Activated naive CD8-positive, alpha-beta T cell treated with anti-CD3 and anti-CD28 coated beads, Interleukin-2, amount 10 ng/mL, durations not matched to agents 7 days and 5 days (primary cell): ENCODE results near the gene SRI. TPM values are rescaled to one million over a fixed set of nuclear protein-coding genes. Genes with fewer than 3 reads are reported as not detected.
"Not testable (repeated sequence)": the region's sequence is repeated elsewhere in the genome, so short reads cannot be mapped to it uniquely, and the experiment has no call there.

Source experiments
- ATAC-seq: fragments of 150-1000 bp; cut with Tn5 transposase; one replicate; pipeline ENCODE4 v1.10.0; 2021; ENCODE audit warnings: low read depth, moderate library complexity
- POLR2A ChIA-PET: fragments of 350-600 bp; sonication (Branson Sonifier 250); formaldehyde crosslinking; loops from one replicate; lab custom pipeline; 2021; ENCODE audit warnings: antibody characterized with exemption; lab: Charles Lee
- DNase-seq: peaks from one replicate; pipeline ENCODE4 v3.0.0; 2021
- H3K27ac Mint-ChIP-seq: one replicate; pipeline ENCODE4 v1.8.0; 2022; ENCODE audit warnings: mild to moderate bottlenecking, mixed read lengths
- H3K27me3 Mint-ChIP-seq: one replicate; pipeline ENCODE4 v1.8.0; 2022; ENCODE audit warnings: mild to moderate bottlenecking, moderate library complexity, mixed read lengths
- H3K36me3 Mint-ChIP-seq: one replicate; pipeline ENCODE4 v1.8.0; 2021; ENCODE audit warnings: mild to moderate bottlenecking, mixed read lengths
- H3K4me1 Mint-ChIP-seq: one replicate; pipeline ENCODE4 v1.8.0; 2021; ENCODE audit warnings: mixed read lengths
- H3K4me3 Mint-ChIP-seq: one replicate; pipeline ENCODE4 v1.8.0; 2022; ENCODE audit warnings: mild to moderate bottlenecking, moderate library complexity, mixed read lengths
- H3K9me3 Mint-ChIP-seq: one replicate; pipeline ENCODE4 v1.8.0; 2021; ENCODE audit warnings: mixed read lengths
- total RNA-seq, 2 experiments: library from RNA; stranded (reverse); gene quantifications; one replicate each; pipeline ENCODE4 v1.2.3, GENCODE V29; 2021

The SRI gene, protein sequence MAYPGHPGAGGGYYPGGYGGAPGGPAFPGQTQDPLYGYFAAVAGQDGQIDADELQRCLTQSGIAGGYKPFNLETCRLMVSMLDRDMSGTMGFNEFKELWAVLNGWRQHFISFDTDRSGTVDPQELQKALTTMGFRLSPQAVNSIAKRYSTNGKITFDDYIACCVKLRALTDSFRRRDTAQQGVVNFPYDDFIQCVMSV
- total RNA-seq = 100 to 1,000 TPM; 108 to 119 TPM

DNA sequence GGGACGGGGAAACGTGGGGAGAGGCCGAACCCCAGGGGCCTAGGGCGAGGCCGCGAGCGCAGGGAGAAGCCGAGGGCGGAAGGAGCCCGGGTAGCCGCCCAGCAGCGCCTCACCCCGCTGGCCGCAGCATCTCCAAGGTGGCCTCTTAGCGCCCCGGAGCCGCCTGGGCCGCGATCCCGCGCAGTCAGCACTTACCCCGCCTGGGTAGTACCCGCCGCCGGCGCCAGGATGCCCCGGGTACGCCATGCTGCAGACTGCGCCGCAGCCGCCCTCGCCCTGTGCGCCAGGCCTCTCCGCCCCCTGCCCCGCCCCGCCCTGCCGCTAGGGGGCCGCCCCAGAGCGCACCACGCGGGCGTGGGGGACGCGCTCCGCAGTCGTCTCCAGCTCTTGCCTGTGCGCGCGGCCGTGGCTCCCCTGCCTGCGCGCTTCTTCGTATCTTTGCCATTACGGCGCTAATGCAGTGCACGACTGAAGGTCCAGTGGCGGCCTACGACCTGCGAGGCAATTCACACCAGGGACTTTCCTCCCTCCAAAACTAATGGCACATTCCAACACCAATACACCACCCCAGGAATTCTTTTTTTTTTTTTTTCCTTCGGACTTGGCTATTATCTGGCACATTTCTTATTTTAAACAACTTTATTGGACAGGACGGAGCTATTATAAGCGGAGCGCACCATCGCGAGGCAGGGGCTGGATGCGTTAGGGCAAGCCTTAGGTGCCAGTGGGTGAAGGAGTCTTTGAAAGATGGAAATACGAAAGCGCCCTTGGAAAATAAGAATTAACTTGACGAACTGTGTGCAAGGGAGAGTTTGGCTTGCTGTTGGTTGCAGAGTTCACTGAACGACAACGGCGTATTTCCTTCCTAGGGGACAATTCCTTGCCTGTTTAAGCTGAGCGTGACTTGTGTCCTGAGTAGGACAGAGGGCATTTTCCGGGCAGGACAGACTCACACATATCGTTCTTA is at the start of gene SRI:
TSS of gene SRI (minus strand) at position 258 of the 967 bp plus-strand sequence. CDS start at position 246, 12 bp downstream.
- Mint-ChIP-seq H3K4me1 (peaks cover 25% of the 10 kb centered on the region), H3K9me3 (no peaks in the 10 kb centered on the region)

DNA sequence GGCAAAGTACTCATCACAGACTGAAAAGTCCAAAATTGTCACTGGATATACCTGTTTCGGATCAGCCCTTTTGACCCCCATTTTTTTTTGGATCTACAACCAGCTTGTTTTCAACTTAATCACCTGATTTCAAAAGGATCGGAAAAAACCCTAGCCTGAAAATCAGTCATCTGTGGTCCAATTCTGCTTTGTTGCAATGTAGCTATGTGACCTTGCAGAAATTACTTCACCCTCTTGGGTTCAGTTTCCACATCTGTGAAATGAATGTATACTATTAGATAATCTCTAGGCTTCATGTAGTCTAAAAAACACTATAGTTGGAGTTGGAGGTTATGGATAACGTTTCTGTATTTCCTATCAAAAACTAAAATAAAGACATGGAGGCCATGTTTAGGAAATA is 49.7 kb upstream of the SRI start:
- Mint-ChIP-seq H3K4me3 (no peak overlapping the region), H3K9me3 (no peaks in the 10 kb centered on the region), H3K36me3 (no peaks in the 10 kb centered on the region), H3K4me1 (no peaks in the 10 kb centered on the region), H3K27ac (no peak overlapping the region), H3K27me3 (peaks cover 5% of the 10 kb centered on the region)
- no peak for ATAC-seq
- DNase-seq = no peak
- POLR2A ChIA-PET = no interaction called here

More for the DNA sequence above, at the start of gene SRI:
- Mint-ChIP-seq H3K27me3 (no peaks in the 10 kb centered on the region), H3K27ac (peak within 1 kb of the TSS; percentile 93), H3K36me3 (peaks cover 13% of the 10 kb centered on the region), H3K4me3 (peak within 1 kb of the TSS; percentile 91)
- POLR2A ChIA-PET = interaction anchor here (0.6 to 0.7 kb wide), 3 partner anchors 78 to 1316 kb away, joined by 3 to 4 read pairs (median 3); no protein-coding TSS in a partner anchor
- ATAC-seq (peak; percentile 97), DNase-seq (peak; percentile 97)

DNA sequence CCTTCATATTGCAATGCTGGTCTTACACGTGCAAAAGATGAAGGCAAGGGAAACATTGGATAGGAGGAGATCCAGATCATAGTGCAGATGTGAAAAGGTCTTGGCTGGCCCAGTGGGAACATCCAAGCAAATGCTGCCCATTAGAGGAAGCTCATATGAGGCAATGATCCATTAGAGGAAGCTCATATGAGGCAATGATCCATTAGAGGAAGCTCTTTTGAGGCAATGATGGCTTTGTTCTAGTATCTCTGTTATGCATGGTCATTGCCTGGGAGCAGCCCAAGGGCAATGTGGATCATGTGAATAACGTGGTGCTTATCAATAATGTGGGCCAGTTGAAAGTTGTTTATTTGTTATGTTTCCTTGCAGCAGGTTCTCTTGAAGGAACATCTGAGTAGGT is 49.0 kb upstream of the SRI start:
- Mint-ChIP-seq H3K9me3 (no peaks in the 10 kb centered on the region), H3K36me3 (no peaks in the 10 kb centered on the region), H3K27ac (no peak overlapping the region), H3K27me3 (peaks cover 5% of the 10 kb centered on the region), H3K4me1 (no peaks in the 10 kb centered on the region), H3K4me3 (no peak overlapping the region)
- no peak for ATAC-seq
- POLR2A ChIA-PET = no interaction called here
- no peak for DNase-seq

DNA sequence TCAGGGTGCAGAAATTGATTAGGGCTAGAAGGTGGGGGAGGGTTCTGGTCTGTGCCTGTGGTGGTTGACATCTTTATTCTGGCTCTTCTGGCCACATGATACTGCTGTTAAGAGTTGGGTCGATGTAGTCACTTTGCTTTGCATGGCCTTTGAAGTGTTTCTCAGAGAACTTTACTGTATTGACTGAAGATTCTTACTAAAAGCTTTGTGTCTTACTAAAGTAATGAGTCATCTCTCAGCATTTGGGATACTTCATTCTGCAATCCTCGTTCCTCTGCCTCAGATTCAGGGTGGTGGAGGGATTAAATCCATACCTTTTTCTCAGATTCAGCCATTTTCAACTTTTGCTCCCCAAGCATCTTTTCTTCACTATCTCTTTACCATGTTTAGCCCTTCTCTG is 48.2 kb upstream of the SRI start:
- Mint-ChIP-seq H3K27ac (no peak overlapping the region), H3K9me3 (no peaks in the 10 kb centered on the region), H3K27me3 (peaks cover 5% of the 10 kb centered on the region), H3K4me3 (no peak overlapping the region), H3K36me3 (no peaks in the 10 kb centered on the region), H3K4me1 (no peaks in the 10 kb centered on the region)
- no peak for DNase-seq
- POLR2A ChIA-PET = no interaction called here
- ATAC-seq = no peak

DNA sequence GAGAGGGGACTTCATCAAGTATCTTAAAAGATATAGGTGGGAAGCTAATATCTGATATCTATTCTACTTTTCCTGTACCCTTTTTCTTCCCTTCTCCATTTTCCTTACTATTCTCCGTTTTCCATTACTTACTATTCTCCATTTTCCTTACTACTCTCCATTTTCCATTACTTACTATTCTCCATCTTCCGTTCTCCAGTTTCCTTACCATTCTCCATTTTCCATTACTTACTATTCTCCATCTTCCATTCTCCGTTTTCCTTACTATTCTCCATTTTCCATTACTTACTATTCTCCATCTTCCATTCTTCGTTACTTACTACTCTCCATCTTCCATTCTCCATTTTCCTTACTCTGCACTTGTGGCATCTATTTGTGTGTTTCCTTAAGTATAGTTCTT is 47.6 kb upstream of the SRI start:
- POLR2A ChIA-PET = no interaction called here
- DNase-seq = no peak
- no peak overlapping the region for H3K27ac Mint-ChIP-seq
- H3K4me3 Mint-ChIP-seq = no peak overlapping the region
- peaks cover 5% of the 10 kb centered on the region for H3K27me3 Mint-ChIP-seq
- H3K9me3 Mint-ChIP-seq = no peaks in the 10 kb centered on the region
- no peak for ATAC-seq
- no peaks in the 10 kb centered on the region for H3K36me3 Mint-ChIP-seq
- H3K4me1 Mint-ChIP-seq = no peaks in the 10 kb centered on the region

DNA sequence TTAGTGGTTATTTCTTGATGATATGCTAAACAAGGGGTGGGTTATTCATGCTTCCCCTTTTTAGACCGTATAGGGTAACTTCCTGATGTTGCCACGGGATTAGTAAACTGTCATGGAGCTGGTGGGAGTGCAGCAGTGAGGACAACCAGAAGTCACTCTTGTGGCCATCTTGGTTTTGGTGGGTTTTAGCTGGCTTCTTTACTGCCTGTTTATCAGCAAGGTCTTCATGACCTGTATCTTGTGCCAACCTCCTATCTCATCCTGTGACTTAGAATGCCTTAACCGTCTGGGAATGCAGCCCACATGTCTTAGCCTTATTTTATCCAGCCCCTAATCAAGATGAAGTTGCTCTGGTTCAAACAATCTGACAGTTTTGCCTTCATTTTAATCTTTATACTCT is 45.1 kb upstream of the SRI start:
- POLR2A ChIA-PET, H3K4me1 Mint-ChIP-seq, H3K27me3 Mint-ChIP-seq, DNase-seq, H3K36me3 Mint-ChIP-seq, ATAC-seq, H3K9me3 Mint-ChIP-seq, H3K27ac Mint-ChIP-seq, H3K4me3 Mint-ChIP-seq: not testable (repeated sequence)

DNA sequence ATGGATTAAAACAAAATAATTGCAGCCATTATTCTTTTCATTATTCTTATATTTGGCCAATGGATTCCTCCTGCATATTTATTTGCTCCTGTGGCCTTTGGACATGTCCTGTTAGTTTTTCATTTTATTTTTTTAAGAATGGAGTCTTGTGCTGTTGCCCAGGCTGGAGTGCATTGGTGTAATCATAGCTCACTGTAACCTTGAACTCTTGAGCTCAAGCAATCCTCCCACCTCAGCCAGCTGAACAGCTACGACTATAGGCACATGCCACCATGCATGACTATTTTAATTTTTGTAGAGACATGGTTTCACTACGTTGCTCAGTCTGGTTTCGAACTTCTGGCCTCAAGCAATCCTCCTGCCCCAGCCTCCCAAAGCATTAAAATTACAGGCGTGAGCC is 42.7 kb upstream of the SRI start:
- peaks cover 2% of the 10 kb centered on the region for H3K27me3 Mint-ChIP-seq

DNA sequence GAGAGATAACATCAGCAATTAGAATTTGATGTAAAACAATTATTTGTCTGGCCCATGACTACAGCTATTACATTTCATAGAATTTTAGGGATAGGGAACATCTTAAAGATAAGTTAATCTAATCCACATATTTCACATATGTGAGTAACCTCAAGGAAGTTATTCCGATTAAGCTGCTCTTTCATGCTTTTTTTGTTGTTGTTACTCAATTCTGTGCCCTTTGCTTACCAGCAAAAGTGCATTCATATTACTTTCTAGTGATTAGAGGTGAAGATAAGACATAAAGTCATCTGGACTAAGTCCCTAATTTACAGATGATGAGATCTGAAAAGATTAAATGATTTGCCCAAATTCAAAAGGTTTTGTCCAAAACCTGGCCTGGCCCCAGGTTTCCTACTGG is 40.9 kb upstream of the SRI start:
- Mint-ChIP-seq H3K36me3 (no peaks in the 10 kb centered on the region), H3K27me3 (peaks cover 2% of the 10 kb centered on the region), H3K4me3 (no peak overlapping the region), H3K27ac (no peak overlapping the region), H3K4me1 (no peaks in the 10 kb centered on the region), H3K9me3 (peaks cover 2% of the 10 kb centered on the region)
- ATAC-seq (no peak), DNase-seq (no peak)
- POLR2A ChIA-PET = no interaction called here

More for the DNA sequence above, 42.7 kb upstream of the SRI start:
- ATAC-seq (no peak), DNase-seq (no peak)
- H3K9me3 Mint-ChIP-seq = no peaks in the 10 kb centered on the region
- POLR2A ChIA-PET = no interaction called here
- H3K4me1 Mint-ChIP-seq = no peaks in the 10 kb centered on the region
- no peak overlapping the region for H3K4me3 Mint-ChIP-seq
- no peaks in the 10 kb centered on the region for H3K36me3 Mint-ChIP-seq
- H3K27ac Mint-ChIP-seq = no peak overlapping the region

DNA sequence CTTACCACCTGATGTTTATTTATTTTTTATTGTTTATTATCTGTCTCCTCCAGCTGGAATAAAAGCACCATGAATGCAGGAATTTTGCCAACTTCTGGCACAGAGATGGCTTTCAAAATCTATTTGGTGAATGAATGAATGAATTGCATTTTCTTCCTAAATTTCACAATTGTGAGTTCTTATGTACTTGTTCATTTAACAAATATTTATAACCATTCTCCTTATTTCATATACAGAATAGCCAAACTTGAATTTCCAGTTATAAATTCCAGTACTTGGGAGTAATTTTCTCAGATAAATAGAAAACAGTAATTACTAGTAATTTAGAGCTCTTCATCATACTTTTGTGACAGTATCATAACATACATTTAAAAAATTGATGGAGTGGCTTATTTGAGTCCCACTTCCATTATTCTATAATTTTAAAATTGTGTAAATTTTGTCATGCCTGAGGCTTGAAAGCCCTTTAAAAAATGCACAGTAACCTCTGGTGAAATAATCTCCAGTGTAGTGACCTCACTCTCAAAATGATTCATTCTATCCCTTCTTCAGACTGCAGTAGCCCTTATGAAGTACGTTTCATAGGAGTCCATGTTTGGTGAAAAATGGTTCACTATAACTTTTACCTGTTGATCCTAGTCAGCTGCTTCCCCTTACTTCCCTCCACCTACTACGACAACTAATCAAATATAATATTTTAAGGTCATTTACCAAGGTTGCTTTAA is 40.0 kb upstream of the SRI start:
- Mint-ChIP-seq H3K36me3 (no peaks in the 10 kb centered on the region), H3K4me1 (no peaks in the 10 kb centered on the region), H3K27ac (no peak overlapping the region), H3K27me3 (peaks cover 2% of the 10 kb centered on the region), H3K4me3 (no peak overlapping the region), H3K9me3 (peaks cover 2% of the 10 kb centered on the region)
- no peak for DNase-seq
- ATAC-seq = no peak
- POLR2A ChIA-PET = no interaction called here

DNA sequence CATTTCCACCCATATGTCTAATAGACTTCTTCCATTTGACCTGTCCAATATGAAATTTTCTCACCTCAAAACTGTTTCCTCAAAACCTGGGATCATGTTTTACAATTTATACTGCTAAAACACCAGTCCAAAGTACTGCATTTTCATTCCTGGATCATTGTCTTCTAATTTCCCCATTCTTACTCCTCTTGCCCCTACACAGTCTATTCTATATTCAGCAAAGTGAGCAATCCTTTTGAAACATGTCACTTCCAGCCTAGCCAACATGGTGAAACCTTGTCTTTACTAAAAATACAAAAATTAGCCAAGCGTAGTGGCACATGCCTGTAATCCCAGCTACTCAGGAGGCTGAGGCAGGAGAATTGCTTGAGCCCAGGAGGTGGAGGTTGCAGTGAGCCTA is 38.5 kb upstream of the SRI start:
- DNase-seq, H3K9me3 Mint-ChIP-seq, H3K4me1 Mint-ChIP-seq, POLR2A ChIA-PET, H3K27me3 Mint-ChIP-seq, H3K36me3 Mint-ChIP-seq, H3K4me3 Mint-ChIP-seq, ATAC-seq, H3K27ac Mint-ChIP-seq: not testable (repeated sequence)

DNA sequence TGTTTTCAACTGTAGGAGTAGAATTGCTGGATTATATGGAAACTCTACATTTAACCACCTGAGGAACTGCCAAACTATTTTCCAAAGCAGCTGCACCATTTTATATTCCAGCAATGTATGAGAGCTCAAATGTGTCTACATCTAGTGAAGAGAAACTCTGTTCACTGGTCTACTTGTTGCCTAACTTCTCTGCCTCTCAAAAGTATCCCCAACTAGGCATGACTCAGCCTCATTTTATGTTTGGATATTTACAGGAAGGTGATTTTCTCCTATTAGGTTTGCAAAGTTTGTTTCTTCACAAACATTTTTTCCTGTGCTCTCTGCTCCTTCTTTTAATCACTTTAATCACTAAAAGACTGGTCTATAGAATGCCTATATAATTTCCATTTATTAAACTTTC is 37.1 kb upstream of the SRI start:
- H3K9me3 Mint-ChIP-seq = peaks cover 8% of the 10 kb centered on the region
- no peak for DNase-seq
- no peaks in the 10 kb centered on the region for H3K4me1 Mint-ChIP-seq
- no peaks in the 10 kb centered on the region for H3K36me3 Mint-ChIP-seq
- no peak for ATAC-seq
- peaks cover 4% of the 10 kb centered on the region for H3K27me3 Mint-ChIP-seq
- no peak overlapping the region for H3K27ac Mint-ChIP-seq
- POLR2A ChIA-PET = no interaction called here
- no peak overlapping the region for H3K4me3 Mint-ChIP-seq

DNA sequence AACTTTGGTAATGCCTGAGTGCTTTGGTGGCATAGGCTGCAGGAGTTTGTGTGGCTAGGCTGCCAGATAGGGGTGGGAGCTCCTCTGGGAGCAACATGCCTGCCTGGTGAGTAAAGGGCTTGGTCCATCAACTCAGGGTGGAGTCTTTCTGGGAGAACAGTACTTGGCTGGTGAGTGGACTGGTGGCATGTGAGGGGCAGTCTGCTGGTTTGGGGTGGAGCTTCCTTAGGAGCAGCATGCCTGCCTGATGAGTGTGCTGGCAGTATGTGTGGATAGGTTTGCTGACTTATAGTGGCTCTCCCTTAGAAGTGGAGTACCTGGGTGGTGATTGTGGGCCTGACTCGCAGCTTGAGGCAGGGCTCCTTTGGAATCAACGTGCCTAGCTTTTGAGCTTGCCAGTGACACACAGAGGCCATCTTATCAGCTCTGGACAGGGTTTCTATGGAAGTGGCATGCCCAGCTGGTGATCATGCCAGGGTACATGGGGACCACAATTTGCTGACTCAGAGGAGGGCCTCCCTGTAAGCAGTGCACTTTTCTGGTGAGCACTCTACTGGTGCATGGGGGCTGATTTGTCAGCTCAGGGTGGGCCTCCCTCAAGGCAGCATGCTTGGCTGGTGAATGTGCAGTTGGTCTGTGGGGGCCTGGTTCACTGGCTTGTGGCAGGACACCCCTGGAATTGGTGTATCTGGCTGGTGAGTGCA is 35.0 kb upstream of the SRI start:
- ATAC-seq (no peak), DNase-seq (no peak)
- H3K9me3 Mint-ChIP-seq = peaks cover 8% of the 10 kb centered on the region
- peaks cover 4% of the 10 kb centered on the region for H3K27me3 Mint-ChIP-seq
- no peaks in the 10 kb centered on the region for H3K4me1 Mint-ChIP-seq
- H3K36me3 Mint-ChIP-seq = no peaks in the 10 kb centered on the region
- POLR2A ChIA-PET = no interaction called here
- H3K4me3 Mint-ChIP-seq = no peak overlapping the region
- H3K27ac Mint-ChIP-seq = peak overlapping the region; percentile 11

DNA sequence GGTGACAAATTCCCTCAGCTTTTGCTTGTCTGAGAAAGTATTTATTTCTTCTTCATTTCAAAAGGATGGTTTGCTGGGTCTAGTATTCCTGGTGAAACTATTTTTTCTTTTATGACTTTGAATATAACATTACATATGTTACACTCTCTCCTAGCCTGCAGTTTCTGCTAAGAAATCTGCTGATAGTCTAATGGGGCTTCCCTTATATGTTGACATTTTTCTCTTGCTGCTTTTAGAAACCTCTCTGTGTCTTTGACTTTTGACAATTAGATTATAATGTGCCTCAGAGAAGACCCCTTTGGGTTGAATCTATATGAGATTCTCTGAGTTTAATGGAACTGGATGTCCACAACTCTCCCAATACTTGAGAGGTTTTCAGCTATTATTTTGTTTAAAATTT is 33.8 kb upstream of the SRI start:
- Mint-ChIP-seq H3K36me3 (no peaks in the 10 kb centered on the region), H3K9me3 (peaks cover 8% of the 10 kb centered on the region), H3K4me1 (no peaks in the 10 kb centered on the region), H3K27me3 (peaks cover 4% of the 10 kb centered on the region), H3K27ac (no peak overlapping the region), H3K4me3 (no peak overlapping the region)
- DNase-seq = no peak
- no peak for ATAC-seq
- POLR2A ChIA-PET = no interaction called here
